Suprapubic skin (tissue), 4 donors: ENCODE data around the gene PDE2A. TPM values are rescaled to one million over a fixed set of nuclear protein-coding genes. Genes with fewer than 3 reads are reported as not detected.

Experiments
- DNase-seq, 2 donors: peaks; one replicate each; pipeline ENCODE4 v3.0.0-alpha.2; 2019; ENCODE audit warnings: low spot score in 2 of 2
- H3K27ac ChIP-seq: fragments of 200-600 bp; sonication (generic); one replicate; pipeline ENCODE4 v1.5.1; 2019
- H3K27me3 ChIP-seq: fragments of 200-600 bp; sonication (generic); one replicate; pipeline ENCODE4 v1.5.1; 2019
- H3K36me3 ChIP-seq: fragments of 200-600 bp; sonication (generic); one replicate; pipeline ENCODE4 v1.5.1; 2019
- H3K4me1 ChIP-seq: fragments of 200-600 bp; sonication (generic); one replicate; pipeline ENCODE4 v1.5.1; 2019
- H3K4me3 ChIP-seq: fragments of 200-600 bp; sonication (generic); one replicate; pipeline ENCODE4 v1.5.1; 2019; ENCODE audit warnings: mild to moderate bottlenecking
- H3K9me3 ChIP-seq: fragments of 200-600 bp; sonication (generic); one replicate; pipeline ENCODE4 v1.5.1; 2019
- CTCF ChIP-seq, 2 donors: fragments of 200-600 bp in 1 of 2; fragments of 450-650 bp in 1 of 2; sonication (generic) in 1 of 2; IDR thresholded peaks; one replicate each; pipeline ENCODE4 v1.5.1; 2016 to 2019; ENCODE audit warnings: antibody characterized with exemption in 2 of 2, mild to moderate bottlenecking in 1 of 2, moderate library complexity in 1 of 2
- EP300 ChIP-seq: sonication (generic); formaldehyde crosslinking; IDR thresholded peaks from one replicate; pipeline ENCODE4 v1.6.1; 2017; ENCODE audit warnings: antibody characterized with exemption
- POLR2A ChIP-seq, 2 donors: fragments of 450-650 bp; IDR thresholded peaks; one replicate each; pipeline ENCODE4 v1.6.1; 2017; ENCODE audit warnings: antibody characterized with exemption in 2 of 2, mild to moderate bottlenecking in 2 of 2, moderate library complexity in 2 of 2
- POLR2AphosphoS5 ChIP-seq, 3 donors: sonication (generic); formaldehyde crosslinking; IDR thresholded peaks; one replicate each; pipeline ENCODE4 v1.6.1; 2017; ENCODE audit warnings: antibody characterized with exemption in 3 of 3
- WGBS: methylation state at CpG from one replicate; pipeline ENCODE4 v1.1.5; 2018; 5-methylcytosine and 5-hydroxymethylcytosine counted together
- total RNA-seq, 4 donors: library from RNA; depleted of rRNA; stranded (reverse); fragments of >200 nt; gene quantifications; one replicate each; pipeline ENCODE4 v1.1.0, GENCODE V29; 2016

Gene PDE2A
- total RNA-seq, 4 donors from 2014 or later: 5.4 to 49.9 (median 31.2) TPM

- Histone ChIP-seq H3K27me3 (peaks cover 16% of the 10 kb centered on the region), H3K4me1 (peaks cover 10% of the 10 kb centered on the region), H3K4me3 (no peak overlapping the region), H3K27ac (no peak overlapping the region), H3K36me3 (peaks cover 3% of the 10 kb centered on the region), H3K9me3 (no peaks in the 10 kb centered on the region)
- peak; percentile 33 to 58 for DNase-seq
- no peak for TF ChIP-seq POLR2AphosphoS5 (IDR thresholded peaks at IDR 0.05)
- TF ChIP-seq POLR2A (IDR thresholded peaks at IDR 0.05): no peak
- no peak for TF ChIP-seq CTCF (IDR thresholded peaks at IDR 0.05)
- TF ChIP-seq EP300: no peak
- whole genome bisulfite sequencing: 68% methylated on average over 10 of the region's 10 CpGs
Observed at GRCh38 chr11:72579816-72580641, 94.2 kb downstream of the PDE2A start.

- no peaks in the 10 kb centered on the region for H3K9me3 ChIP-seq
- TF ChIP-seq EP300: no peak
- no peak for TF ChIP-seq POLR2AphosphoS5 (IDR thresholded peaks at IDR 0.05)
- TF ChIP-seq POLR2A (IDR thresholded peaks at IDR 0.05): no peak
- TF ChIP-seq CTCF (IDR thresholded peaks at IDR 0.05): no peak
- H3K4me1 ChIP-seq: peaks cover 2% of the 10 kb centered on the region
- peaks cover 8% of the 10 kb centered on the region for H3K27me3 ChIP-seq
- H3K4me3 ChIP-seq: no peak overlapping the region
- 95% methylated on average over 6 of the region's 13 CpGs for WGBS
- H3K27ac ChIP-seq: no peak overlapping the region
- peak; percentile 42 to 70 for DNase-seq
- peaks cover 3% of the 10 kb centered on the region for H3K36me3 ChIP-seq
Observed at GRCh38 chr11:72578991-72579815, 95.0 kb downstream of the PDE2A start.

GRCh38 chr11:72578566-72578965 lies 95.7 kb downstream of the PDE2A start:
- Histone ChIP-seq H3K27me3 (peaks cover 2% of the 10 kb centered on the region), H3K9me3 (no peaks in the 10 kb centered on the region), H3K4me3 (no peak overlapping the region), H3K4me1 (no peaks in the 10 kb centered on the region), H3K27ac (no peak overlapping the region), H3K36me3 (peaks cover 3% of the 10 kb centered on the region)
- 88% methylated on average over 3 of the region's 5 CpGs for WGBS
- DNase-seq: peak; percentile 45 to 49
- TF ChIP-seq EP300: no peak
- no peak for TF ChIP-seq POLR2AphosphoS5 (IDR thresholded peaks at IDR 0.05)
- no peak for TF ChIP-seq CTCF (IDR thresholded peaks at IDR 0.05)
- no peak for TF ChIP-seq POLR2A (IDR thresholded peaks at IDR 0.05)

- H3K27ac ChIP-seq: no peak overlapping the region
- no peak overlapping the region for H3K4me3 ChIP-seq
- peaks cover 3% of the 10 kb centered on the region for H3K36me3 ChIP-seq
- no peaks in the 10 kb centered on the region for H3K9me3 ChIP-seq
- DNase-seq: peak; percentile 41 to 58
- H3K27me3 ChIP-seq: no peaks in the 10 kb centered on the region
- 92% methylated on average over 5 of the region's 6 CpGs for WGBS
- H3K4me1 ChIP-seq: no peaks in the 10 kb centered on the region
- TF ChIP-seq EP300 (no peak), CTCF (IDR thresholded peaks at IDR 0.05) (no peak), POLR2A (IDR thresholded peaks at IDR 0.05) (no peak), POLR2AphosphoS5 (IDR thresholded peaks at IDR 0.05) (no peak)
Observed at GRCh38 chr11:72578051-72578450, 96.2 kb downstream of the PDE2A start.

- peaks cover 3% of the 10 kb centered on the region for H3K36me3 ChIP-seq
- no peak for TF ChIP-seq POLR2AphosphoS5 (IDR thresholded peaks at IDR 0.05)
- 88% methylated on average over 12 of the region's 14 CpGs for WGBS
Observed at GRCh38 chr11:72577271-72577721, 96.9 kb downstream of the PDE2A start.

More at GRCh38 chr11:72577271-72577721, 96.9 kb downstream of the PDE2A start:
- Histone ChIP-seq H3K27ac (no peak overlapping the region), H3K9me3 (no peaks in the 10 kb centered on the region), H3K4me1 (no peaks in the 10 kb centered on the region), H3K27me3 (no peaks in the 10 kb centered on the region), H3K4me3 (no peak overlapping the region)
- peak; percentile 52 to 71 for DNase-seq
